ENCODE results near the gene GDPD1. TPM values are rescaled to one million over a fixed set of nuclear protein-coding genes. Genes with fewer than 3 reads are reported as not detected.

GDPD1 gene
- polyA plus RNA-seq, 1 donor, result 3.6 TPM

GRCh38 chr17:59238906-59239305, 18.6 kb downstream of the GDPD1 start:
- no peaks in the 10 kb centered on the region for H3K9me3 ChIP-seq (ENCODE audit: control insufficient read depth, low read depth, low read length)
- H3K36me3 ChIP-seq (ENCODE audit: control insufficient read depth, insufficient read depth, low read length), result no peaks in the 10 kb centered on the region
- H3K4me1 ChIP-seq (ENCODE audit: control insufficient read depth, insufficient read depth, low read length), result no peaks in the 10 kb centered on the region
- H3K27ac ChIP-seq (ENCODE audit: low read length), result no peak overlapping the region
- H3K4me3 ChIP-seq (ENCODE audit: low read length), result no peak overlapping the region
- H3K27me3 ChIP-seq (ENCODE audit: control insufficient read depth, insufficient read depth, low read length), result no peaks in the 10 kb centered on the region
- DNase-seq, result no peak
- whole genome bisulfite sequencing (ENCODE audit: insufficient coverage, low lambda C conversion rate), result no CpG with 5 or more reads among the region's 2 CpGs

GRCh38 chr17:59244081-59244480, 23.8 kb downstream of the GDPD1 start:
- no peak overlapping the region for H3K27ac ChIP-seq (ENCODE audit: low read length)
- no peak overlapping the region for H3K4me3 ChIP-seq (ENCODE audit: low read length)
- WGBS (ENCODE audit: insufficient coverage, low lambda C conversion rate), result no CpG with 5 or more reads among the region's 6 CpGs
- no peak for DNase-seq
- no peaks in the 10 kb centered on the region for H3K4me1 ChIP-seq (ENCODE audit: control insufficient read depth, insufficient read depth, low read length)
- no peaks in the 10 kb centered on the region for H3K27me3 ChIP-seq (ENCODE audit: control insufficient read depth, insufficient read depth, low read length)
- H3K36me3 ChIP-seq (ENCODE audit: control insufficient read depth, insufficient read depth, low read length), result no peaks in the 10 kb centered on the region
- H3K9me3 ChIP-seq (ENCODE audit: control insufficient read depth, low read depth, low read length), result no peaks in the 10 kb centered on the region

GRCh38 chr17:59254742-59255141, 34.4 kb downstream of the GDPD1 start:
- no peaks in the 10 kb centered on the region for H3K27me3 ChIP-seq (ENCODE audit: control insufficient read depth, insufficient read depth, low read length)
- no peak for DNase-seq
- WGBS (ENCODE audit: insufficient coverage, low lambda C conversion rate), result no CpG with 5 or more reads among the region's 2 CpGs
- H3K4me1 ChIP-seq (ENCODE audit: control insufficient read depth, insufficient read depth, low read length), result no peaks in the 10 kb centered on the region
- no peaks in the 10 kb centered on the region for H3K9me3 ChIP-seq (ENCODE audit: control insufficient read depth, low read depth, low read length)
- H3K36me3 ChIP-seq (ENCODE audit: control insufficient read depth, insufficient read depth, low read length), result no peaks in the 10 kb centered on the region
- H3K27ac ChIP-seq (ENCODE audit: low read length), result no peak overlapping the region
- H3K4me3 ChIP-seq (ENCODE audit: low read length), result no peak overlapping the region

GRCh38 chr17:59257101-59257500, 36.8 kb downstream of the GDPD1 start:
- Histone ChIP-seq H3K36me3 (ENCODE audit: control insufficient read depth, insufficient read depth, low read length) (no peaks in the 10 kb centered on the region), H3K27ac (ENCODE audit: low read length) (no peak overlapping the region), H3K4me3 (ENCODE audit: low read length) (no peak overlapping the region), H3K9me3 (ENCODE audit: control insufficient read depth, low read depth, low read length) (no peaks in the 10 kb centered on the region), H3K4me1 (ENCODE audit: control insufficient read depth, insufficient read depth, low read length) (no peaks in the 10 kb centered on the region), H3K27me3 (ENCODE audit: control insufficient read depth, insufficient read depth, low read length) (no peaks in the 10 kb centered on the region)
- WGBS (ENCODE audit: insufficient coverage, low lambda C conversion rate), result no CpG with 5 or more reads among the region's 2 CpGs
- peak in 1 of 2 donors; percentile 4 for DNase-seq

- H3K27ac ChIP-seq (ENCODE audit: low read length), result no peak overlapping the region
- no CpG with 5 or more reads among the region's 2 CpGs for WGBS (ENCODE audit: insufficient coverage, low lambda C conversion rate)
- no peaks in the 10 kb centered on the region for H3K36me3 ChIP-seq (ENCODE audit: control insufficient read depth, insufficient read depth, low read length)
- no peak overlapping the region for H3K4me3 ChIP-seq (ENCODE audit: low read length)
- no peak for DNase-seq
- H3K27me3 ChIP-seq (ENCODE audit: control insufficient read depth, insufficient read depth, low read length), result no peaks in the 10 kb centered on the region
- H3K4me1 ChIP-seq (ENCODE audit: control insufficient read depth, insufficient read depth, low read length), result no peaks in the 10 kb centered on the region
- no peaks in the 10 kb centered on the region for H3K9me3 ChIP-seq (ENCODE audit: control insufficient read depth, low read depth, low read length)
Measured at GRCh38 chr17:59260722-59261121, 40.4 kb downstream of the GDPD1 start.

GRCh38 chr17:59266745-59267144, 46.4 kb downstream of the GDPD1 start:
- DNase-seq, result peak in 1 of 2 donors; percentile 6
- Histone ChIP-seq H3K9me3 (ENCODE audit: control insufficient read depth, low read depth, low read length) (no peaks in the 10 kb centered on the region), H3K36me3 (ENCODE audit: control insufficient read depth, insufficient read depth, low read length) (no peaks in the 10 kb centered on the region), H3K27me3 (ENCODE audit: control insufficient read depth, insufficient read depth, low read length) (no peaks in the 10 kb centered on the region), H3K4me3 (ENCODE audit: low read length) (no peak overlapping the region), H3K4me1 (ENCODE audit: control insufficient read depth, insufficient read depth, low read length) (no peaks in the 10 kb centered on the region), H3K27ac (ENCODE audit: low read length) (no peak overlapping the region)
- WGBS (ENCODE audit: insufficient coverage, low lambda C conversion rate), result 94% methylated on average over 2 of the region's 4 CpGs

- WGBS (ENCODE audit: insufficient coverage, low lambda C conversion rate), result 100% methylated on average over 2 of the region's 5 CpGs
- DNase-seq, result no peak
Measured at GRCh38 chr17:59267776-59268175, 47.5 kb downstream of the GDPD1 start.

GRCh38 chr17:59275618-59276017, 55.3 kb downstream of the GDPD1 start:
- 88% methylated on average over 1 of the region's 1 CpG for WGBS (ENCODE audit: insufficient coverage, low lambda C conversion rate)
- no peak for DNase-seq
- Histone ChIP-seq H3K4me1 (ENCODE audit: control insufficient read depth, insufficient read depth, low read length) (no peaks in the 10 kb centered on the region), H3K4me3 (ENCODE audit: low read length) (no peak overlapping the region), H3K9me3 (ENCODE audit: control insufficient read depth, low read depth, low read length) (no peaks in the 10 kb centered on the region), H3K36me3 (ENCODE audit: control insufficient read depth, insufficient read depth, low read length) (no peaks in the 10 kb centered on the region), H3K27me3 (ENCODE audit: control insufficient read depth, insufficient read depth, low read length) (no peaks in the 10 kb centered on the region), H3K27ac (ENCODE audit: low read length) (no peak overlapping the region)

More at GRCh38 chr17:59267776-59268175, 47.5 kb downstream of the GDPD1 start:
- H3K9me3 ChIP-seq (ENCODE audit: control insufficient read depth, low read depth, low read length), result no peaks in the 10 kb centered on the region
- H3K27me3 ChIP-seq (ENCODE audit: control insufficient read depth, insufficient read depth, low read length), result no peaks in the 10 kb centered on the region
- H3K27ac ChIP-seq (ENCODE audit: low read length), result no peak overlapping the region
- no peaks in the 10 kb centered on the region for H3K4me1 ChIP-seq (ENCODE audit: control insufficient read depth, insufficient read depth, low read length)
- H3K36me3 ChIP-seq (ENCODE audit: control insufficient read depth, insufficient read depth, low read length), result no peaks in the 10 kb centered on the region
- no peak overlapping the region for H3K4me3 ChIP-seq (ENCODE audit: low read length)

- DNase-seq, result no peak
- H3K4me3 ChIP-seq (ENCODE audit: low read length), result no peak overlapping the region
- WGBS (ENCODE audit: insufficient coverage, low lambda C conversion rate), result 100% methylated on average over 1 of the region's 4 CpGs
- no peaks in the 10 kb centered on the region for H3K4me1 ChIP-seq (ENCODE audit: control insufficient read depth, insufficient read depth, low read length)
- H3K27me3 ChIP-seq (ENCODE audit: control insufficient read depth, insufficient read depth, low read length), result no peaks in the 10 kb centered on the region
- H3K27ac ChIP-seq (ENCODE audit: low read length), result no peak overlapping the region
- no peaks in the 10 kb centered on the region for H3K36me3 ChIP-seq (ENCODE audit: control insufficient read depth, insufficient read depth, low read length)
- no peaks in the 10 kb centered on the region for H3K9me3 ChIP-seq (ENCODE audit: control insufficient read depth, low read depth, low read length)
Measured at GRCh38 chr17:59277031-59277430, 56.7 kb downstream of the GDPD1 start.

- no peaks in the 10 kb centered on the region for H3K27me3 ChIP-seq (ENCODE audit: control insufficient read depth, insufficient read depth, low read length)
- no peak overlapping the region for H3K4me3 ChIP-seq (ENCODE audit: low read length)
- no peaks in the 10 kb centered on the region for H3K4me1 ChIP-seq (ENCODE audit: control insufficient read depth, insufficient read depth, low read length)
- no peak for DNase-seq
- no peaks in the 10 kb centered on the region for H3K36me3 ChIP-seq (ENCODE audit: control insufficient read depth, insufficient read depth, low read length)
- H3K27ac ChIP-seq (ENCODE audit: low read length), result no peak overlapping the region
- no peaks in the 10 kb centered on the region for H3K9me3 ChIP-seq (ENCODE audit: control insufficient read depth, low read depth, low read length)
- WGBS (ENCODE audit: insufficient coverage, low lambda C conversion rate), result 100% methylated on average over 2 of the region's 4 CpGs
Measured at GRCh38 chr17:59278406-59278805, 58.1 kb downstream of the GDPD1 start.

- Histone ChIP-seq H3K36me3 (ENCODE audit: control insufficient read depth, insufficient read depth, low read length) (no peaks in the 10 kb centered on the region), H3K4me3 (ENCODE audit: low read length) (no peak overlapping the region), H3K9me3 (ENCODE audit: control insufficient read depth, low read depth, low read length) (no peaks in the 10 kb centered on the region), H3K27ac (ENCODE audit: low read length) (no peak overlapping the region), H3K27me3 (ENCODE audit: control insufficient read depth, insufficient read depth, low read length) (no peaks in the 10 kb centered on the region), H3K4me1 (ENCODE audit: control insufficient read depth, insufficient read depth, low read length) (no peaks in the 10 kb centered on the region)
- no peak for DNase-seq
- WGBS (ENCODE audit: insufficient coverage, low lambda C conversion rate), result no CpG with 5 or more reads among the region's 4 CpGs
Measured at GRCh38 chr17:59284317-59284716, 64.0 kb downstream of the GDPD1 start.

All from large intestine (tissue), 3 donors.